HL-60 (cell line): ENCODE data around the gene CCDC116.

Source experiments
- DNase-seq, 2 experiments: peaks; one replicate each; pipeline ENCODE4 v3.0.0-alpha.2; 2010 to 2020; ENCODE audit warnings: low read depth in 1 of 2, low spot score in 1 of 2
- H3K27ac ChIP-seq: fragments of 250-450 bp; sonication (Bioruptor Pico); replicated peaks from 2 replicates; pipeline ENCODE4 v1.5.1; 2020; ENCODE audit warnings: mild to moderate bottlenecking, moderate library complexity
- H3K27me3 ChIP-seq: fragments of 250-450 bp; sonication (Bioruptor Pico); 2 replicates; pipeline ENCODE4 v1.5.1; 2021; ENCODE audit warnings: mild to moderate bottlenecking, moderate library complexity; ENCODE audit not compliant: insufficient read depth, poor library complexity, severe bottlenecking
- H3K4me3 ChIP-seq: replicated peaks from 2 replicates; pipeline ENCODE4 v1.5.1; 2011; ENCODE audit warnings: mild to moderate bottlenecking, control low read depth, low read length; ENCODE audit not compliant: insufficient read depth
- CTCF ChIP-seq: IDR thresholded peaks from one replicate; pipeline ENCODE4 v1.5.1; 2011; ENCODE audit warnings: low read length, control low read depth, inconsistent platforms; ENCODE audit not compliant: insufficient read depth
- GABPA ChIP-seq: IDR thresholded peaks from 2 replicates; pipeline ENCODE4 v1.6.1; 2012; ENCODE audit warnings: low read depth
- POLR2AphosphoS5 ChIP-seq: IDR thresholded peaks from 2 replicates; pipeline ENCODE4 v1.6.1; 2012; ENCODE audit warnings: low read depth
- REST ChIP-seq: IDR thresholded peaks from 2 replicates; pipeline ENCODE4 v1.6.1; 2012; ENCODE audit warnings: low read depth; ENCODE audit not compliant: insufficient replicate concordance
- SPI1 ChIP-seq: IDR thresholded peaks from 2 replicates; pipeline ENCODE4 v1.6.1; 2012; ENCODE audit warnings: low read depth, mild to moderate bottlenecking, borderline replicate concordance

Gene CCDC116

GRCh38 chr22:21598302-21598701 lies 34.3 kb upstream of the CCDC116 start:
- no peak for DNase-seq
- no peak overlapping the region for H3K27ac ChIP-seq
- H3K27me3 ChIP-seq: no peaks in the 10 kb centered on the region
- TF ChIP-seq CTCF (no peak), REST (no peak), SPI1 (no peak), GABPA (no peak), POLR2AphosphoS5 (no peak)
- no peak overlapping the region for H3K4me3 ChIP-seq

- Histone ChIP-seq H3K27ac (no peak overlapping the region), H3K27me3 (no peaks in the 10 kb centered on the region), H3K4me3 (no peak overlapping the region)
- DNase-seq: no peak
- TF ChIP-seq POLR2AphosphoS5 (no peak), CTCF (no peak), SPI1 (no peak), GABPA (no peak), REST (no peak)
These were observed 33.3 kb upstream of the CCDC116 start for GRCh38 chr22:21599053-21599893.

DNA sequence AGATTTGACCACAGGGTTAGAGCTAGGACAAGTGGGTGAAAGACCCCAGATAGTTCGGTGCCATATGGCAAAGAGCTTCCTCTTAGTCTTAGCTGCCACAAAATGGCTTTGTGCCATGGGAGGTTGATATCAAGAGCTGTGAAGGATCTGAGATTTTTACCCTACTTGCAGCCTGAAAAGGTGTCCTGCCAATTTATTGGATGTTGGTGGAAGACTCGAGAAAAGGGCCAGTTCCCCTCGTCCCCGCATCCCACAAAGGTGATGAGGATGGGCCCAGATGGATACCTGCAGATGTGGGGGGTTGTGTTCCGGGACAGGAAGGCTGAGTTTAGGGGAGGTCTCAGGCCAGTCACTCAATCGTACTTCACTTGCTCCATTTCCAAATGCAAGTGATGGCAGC lies 30.0 kb upstream of the CCDC116 start:
- Histone ChIP-seq H3K27me3 (no peaks in the 10 kb centered on the region), H3K27ac (no peak overlapping the region), H3K4me3 (no peak overlapping the region)
- DNase-seq: no peak
- TF ChIP-seq POLR2AphosphoS5 (no peak), GABPA (no peak), CTCF (no peak), REST (no peak), SPI1 (no peak)
